K562 (cell line): ENCODE data around the gene VMP1. TPM values are rescaled to one million over a fixed set of nuclear protein-coding genes. Genes with fewer than 3 reads are reported as not detected.

ENCODE experiments used
- BACH1 ChIP-seq: fragments of 200-800 bp; sonication (Bioruptor generic); IDR thresholded peaks from 2 replicates; pipeline ENCODE4 v1.6.1; 2016; ENCODE audit warnings: missing genetic modification characterization, missing compliant biosample characterization
- CBFB ChIP-seq: sonication (generic); formaldehyde crosslinking; IDR thresholded peaks from 2 replicates; pipeline ENCODE4 v1.4.0; 2020; ENCODE audit warnings: mild to moderate bottlenecking, missing genetic modification reagents
- CHD2 ChIP-seq: IDR thresholded peaks from 2 replicates; pipeline ENCODE4 v1.6.1; 2011; ENCODE audit warnings: low read depth, low read length
- EWSR1 ChIP-seq: fragments of 450-650 bp; IDR thresholded peaks from 2 replicates; pipeline ENCODE4 v1.6.1; 2018; ENCODE audit warnings: borderline replicate concordance, mild to moderate bottlenecking, low read depth, moderate library complexity; ENCODE audit not compliant: partially characterized antibody
- GABPB2 ChIP-seq: fragments of 250-450 bp; sonication (Bioruptor Pico); conservative IDR thresholded peaks from 2 replicates; pipeline ENCODE4 v1.5.1; 2021; ENCODE audit warnings: mild to moderate bottlenecking
- HMG20B ChIP-seq: fragments of 250-450 bp; sonication (Bioruptor Pico); IDR thresholded peaks from 2 replicates; pipeline ENCODE4 v1.5.0; 2021; ENCODE audit warnings: mild to moderate bottlenecking
- NCOA6 ChIP-seq: fragments of 450-650 bp; IDR thresholded peaks from 2 replicates; pipeline ENCODE4 v1.6.1; 2017; ENCODE audit warnings: mild to moderate bottlenecking
- PTRF ChIP-seq: fragments of 450-650 bp; IDR thresholded peaks from 2 replicates; pipeline ENCODE4 v1.6.1; 2016; ENCODE audit warnings: mild to moderate bottlenecking, missing genetic modification characterization, missing compliant biosample characterization
- TCF7L2 ChIP-seq: fragments of 150-350 bp; IDR thresholded peaks from 2 replicates; pipeline ENCODE4 v1.6.1; 2016; ENCODE audit warnings: low read depth, mild to moderate bottlenecking, low read length, moderate library complexity
- ZBED1 ChIP-seq: IDR thresholded peaks from 2 replicates; pipeline ENCODE4 v1.6.1; 2014
- ZFPM2 ChIP-seq: fragments of 250-450 bp; sonication (Bioruptor Pico); IDR thresholded peaks from 2 replicates; pipeline ENCODE4 v1.5.1; 2022; ENCODE audit warnings: mild to moderate bottlenecking
- polyA plus RNA-seq, 8 experiments: library from polyadenylated mRNA; depleted of rRNA in 4 of 8; stranded (reverse) in 5 of 8; unstranded in 3 of 8; fragments of >200 nt; fragmentation: Nextera tagmentation in 2 of 8; fragmentation: Illumina TruSeq in 1 of 8; extraction: Ambion mirVana in 2 of 8; extraction: Trizol in 1 of 8; gene quantifications; 2 replicates each; pipeline versions ENCODE4 v1.2.1 to v1.2.3, GENCODE V29; 2011 to 2014; ENCODE audit warnings: inconsistent platforms in 1 of 8, missing spikeins in 1 of 8
- total RNA-seq, 7 experiments: library from RNA; depleted of rRNA in 6 of 7; stranded (reverse); fragments of >200 nt in 6 of 7; fragmentation: Illumina TruSeq in 2 of 7; extraction: Trizol in 2 of 7; gene quantifications; 2 replicates each; pipeline versions ENCODE4 v1.2.1 to v1.2.3, GENCODE V29; 2011 to 2021; ENCODE audit warnings: low replicate concordance in 1 of 7
- TF ChIP-seq, protein P1 (sequence below): IDR thresholded peaks from 3 replicates; pipeline ENCODE4 v1.6.1; 2011; ENCODE audit warnings: borderline replicate concordance, mild to moderate bottlenecking; ENCODE audit not compliant: insufficient read length, insufficient read depth
- TF ChIP-seq, protein P2 (sequence below): fragments of 250-450 bp; sonication (Bioruptor Pico); IDR thresholded peaks from 2 replicates; pipeline ENCODE4 v1.4.0; 2020; ENCODE audit warnings: mild to moderate bottlenecking, moderate library complexity, borderline replicate concordance
- TF ChIP-seq, protein P3 (sequence below): fragments of 450-650 bp; formaldehyde crosslinking; conservative IDR thresholded peaks from 2 replicates; pipeline ENCODE4 v1.4.0; 2022; ENCODE audit warnings: mild to moderate bottlenecking, missing genetic modification characterization
- TF ChIP-seq, protein P4 (sequence below), 2 experiments: fragments of 250-450 bp in 1 of 2; fragments of 450-650 bp in 1 of 2; sonication (Bioruptor Pico) in 1 of 2; IDR thresholded peaks; 2 replicates each; pipeline versions ENCODE4 v1.6.1 to v1.8.0; 2016 to 2021; ENCODE audit warnings: mild to moderate bottlenecking in 2 of 2, moderate library complexity in 2 of 2, missing compliant biosample characterization in 1 of 2, missing genetic modification characterization in 1 of 2
- TF ChIP-seq, protein P5 (sequence below): fragments of 450-650 bp; formaldehyde crosslinking; IDR thresholded peaks from 2 replicates; pipeline ENCODE4 v1.4.0; 2022; ENCODE audit warnings: missing genetic modification characterization
- TF ChIP-seq, protein P6 (sequence below): sonication (generic); formaldehyde crosslinking; IDR thresholded peaks from 2 replicates; pipeline ENCODE4 v1.8.0; 2022; ENCODE audit warnings: missing genetic modification reagents, mild to moderate bottlenecking, borderline replicate concordance

The VMP1 gene
- total and polyA plus RNA-seq, 9 of the 15 experiments (the other 6 are each of a cell fraction or from before 2014, with no cell fraction given), result 123 to 304 (median 151) TPM

DNA sequence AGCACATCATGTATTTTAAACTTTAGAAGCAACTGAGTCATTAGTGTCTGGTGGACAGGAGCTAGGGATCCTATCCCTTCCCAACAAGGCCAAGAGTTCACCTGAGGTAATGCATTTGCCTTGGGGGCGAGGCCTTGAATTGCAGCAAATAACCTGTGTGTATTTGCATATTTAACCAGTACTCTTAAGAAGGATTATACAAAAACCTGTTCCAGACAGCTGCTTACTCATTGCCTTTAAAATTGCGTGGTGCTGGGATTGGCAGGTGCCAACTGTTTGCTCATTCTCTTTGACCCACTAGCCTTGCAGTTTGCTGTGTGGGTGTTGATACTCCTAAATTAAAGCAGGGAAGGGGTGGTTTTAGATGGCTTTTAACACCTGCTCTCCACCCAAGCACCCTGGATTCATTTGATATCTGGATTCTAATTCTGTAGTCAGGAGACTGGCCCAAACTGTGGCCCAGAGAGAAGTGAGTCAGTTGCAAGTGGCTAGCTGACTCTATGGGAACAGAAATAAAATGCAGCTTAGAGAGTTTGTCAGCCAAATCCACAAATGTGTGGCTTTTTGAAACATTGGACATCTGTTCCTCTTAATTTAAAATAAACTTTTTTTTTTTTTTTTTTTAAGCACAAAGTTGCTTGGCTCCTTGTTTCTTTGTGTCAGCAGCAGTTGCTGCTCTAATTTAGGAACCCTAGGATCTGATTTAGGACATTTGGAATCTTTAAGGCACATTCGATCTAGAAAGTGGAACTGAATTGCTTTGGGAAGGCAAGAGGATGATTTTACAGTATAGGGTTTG, 138.3 kb downstream of the VMP1 start (continued):
- TF ChIP-seq, protein P1, sequence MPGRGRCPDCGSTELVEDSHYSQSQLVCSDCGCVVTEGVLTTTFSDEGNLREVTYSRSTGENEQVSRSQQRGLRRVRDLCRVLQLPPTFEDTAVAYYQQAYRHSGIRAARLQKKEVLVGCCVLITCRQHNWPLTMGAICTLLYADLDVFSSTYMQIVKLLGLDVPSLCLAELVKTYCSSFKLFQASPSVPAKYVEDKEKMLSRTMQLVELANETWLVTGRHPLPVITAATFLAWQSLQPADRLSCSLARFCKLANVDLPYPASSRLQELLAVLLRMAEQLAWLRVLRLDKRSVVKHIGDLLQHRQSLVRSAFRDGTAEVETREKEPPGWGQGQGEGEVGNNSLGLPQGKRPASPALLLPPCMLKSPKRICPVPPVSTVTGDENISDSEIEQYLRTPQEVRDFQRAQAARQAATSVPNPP, result no peak
- no peak for TF ChIP-seq ZFPM2 (CRISPR knock-in tag)
- TF ChIP-seq TCF7L2, result no peak
- 0 out of 2 replicates have a peak, but pooled peaks have one; percentile 40 for TF ChIP-seq ZBED1
- TF ChIP-seq BACH1 (tag), result no peak
- TF ChIP-seq, protein P2, sequence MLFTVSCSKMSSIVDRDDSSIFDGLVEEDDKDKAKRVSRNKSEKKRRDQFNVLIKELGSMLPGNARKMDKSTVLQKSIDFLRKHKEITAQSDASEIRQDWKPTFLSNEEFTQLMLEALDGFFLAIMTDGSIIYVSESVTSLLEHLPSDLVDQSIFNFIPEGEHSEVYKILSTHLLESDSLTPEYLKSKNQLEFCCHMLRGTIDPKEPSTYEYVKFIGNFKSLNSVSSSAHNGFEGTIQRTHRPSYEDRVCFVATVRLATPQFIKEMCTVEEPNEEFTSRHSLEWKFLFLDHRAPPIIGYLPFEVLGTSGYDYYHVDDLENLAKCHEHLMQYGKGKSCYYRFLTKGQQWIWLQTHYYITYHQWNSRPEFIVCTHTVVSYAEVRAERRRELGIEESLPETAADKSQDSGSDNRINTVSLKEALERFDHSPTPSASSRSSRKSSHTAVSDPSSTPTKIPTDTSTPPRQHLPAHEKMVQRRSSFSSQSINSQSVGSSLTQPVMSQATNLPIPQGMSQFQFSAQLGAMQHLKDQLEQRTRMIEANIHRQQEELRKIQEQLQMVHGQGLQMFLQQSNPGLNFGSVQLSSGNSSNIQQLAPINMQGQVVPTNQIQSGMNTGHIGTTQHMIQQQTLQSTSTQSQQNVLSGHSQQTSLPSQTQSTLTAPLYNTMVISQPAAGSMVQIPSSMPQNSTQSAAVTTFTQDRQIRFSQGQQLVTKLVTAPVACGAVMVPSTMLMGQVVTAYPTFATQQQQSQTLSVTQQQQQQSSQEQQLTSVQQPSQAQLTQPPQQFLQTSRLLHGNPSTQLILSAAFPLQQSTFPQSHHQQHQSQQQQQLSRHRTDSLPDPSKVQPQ (CRISPR knock-in tag), result no peak
- no peak for TF ChIP-seq PTRF (tag)
- peak; percentile 85 for TF ChIP-seq EWSR1
- no peak for TF ChIP-seq NCOA6
- TF ChIP-seq, protein P3, sequence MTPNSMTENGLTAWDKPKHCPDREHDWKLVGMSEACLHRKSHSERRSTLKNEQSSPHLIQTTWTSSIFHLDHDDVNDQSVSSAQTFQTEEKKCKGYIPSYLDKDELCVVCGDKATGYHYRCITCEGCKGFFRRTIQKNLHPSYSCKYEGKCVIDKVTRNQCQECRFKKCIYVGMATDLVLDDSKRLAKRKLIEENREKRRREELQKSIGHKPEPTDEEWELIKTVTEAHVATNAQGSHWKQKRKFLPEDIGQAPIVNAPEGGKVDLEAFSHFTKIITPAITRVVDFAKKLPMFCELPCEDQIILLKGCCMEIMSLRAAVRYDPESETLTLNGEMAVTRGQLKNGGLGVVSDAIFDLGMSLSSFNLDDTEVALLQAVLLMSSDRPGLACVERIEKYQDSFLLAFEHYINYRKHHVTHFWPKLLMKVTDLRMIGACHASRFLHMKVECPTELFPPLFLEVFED (CRISPR knock-in tag), result 0 out of 2 replicates have a peak, but pooled peaks have one; percentile 11
- no peak for TF ChIP-seq CBFB (CRISPR knock-in tag)
- TF ChIP-seq, protein P4, sequence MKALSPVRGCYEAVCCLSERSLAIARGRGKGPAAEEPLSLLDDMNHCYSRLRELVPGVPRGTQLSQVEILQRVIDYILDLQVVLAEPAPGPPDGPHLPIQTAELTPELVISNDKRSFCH (CRISPR knock-in tag; IDR thresholded peaks at IDR 0.05), result no peak
- TF ChIP-seq, protein P4 (tag; IDR thresholded peaks at IDR 0.05), result 0 out of 2 replicates have a peak, but pooled peaks have one; percentile 21
- TF ChIP-seq, protein P5, sequence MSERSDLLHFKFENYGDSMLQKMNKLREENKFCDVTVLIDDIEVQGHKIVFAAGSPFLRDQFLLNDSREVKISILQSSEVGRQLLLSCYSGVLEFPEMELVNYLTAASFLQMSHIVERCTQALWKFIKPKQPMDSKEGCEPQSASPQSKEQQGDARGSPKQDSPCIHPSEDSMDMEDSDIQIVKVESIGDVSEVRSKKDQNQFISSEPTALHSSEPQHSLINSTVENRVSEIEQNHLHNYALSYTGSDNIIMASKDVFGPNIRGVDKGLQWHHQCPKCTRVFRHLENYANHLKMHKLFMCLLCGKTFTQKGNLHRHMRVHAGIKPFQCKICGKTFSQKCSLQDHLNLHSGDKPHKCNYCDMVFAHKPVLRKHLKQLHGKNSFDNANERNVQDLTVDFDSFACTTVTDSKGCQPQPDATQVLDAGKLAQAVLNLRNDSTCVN (CRISPR knock-in tag), result 0 out of 2 replicates have a peak, but pooled peaks have one; percentile 30
- TF ChIP-seq HMG20B (CRISPR knock-in tag), result peak; percentile 26; the same call in 1 of the 2 replicates
- 0 out of 2 replicates have a peak, but pooled peaks have one; percentile 46 for TF ChIP-seq CHD2
- no peak for TF ChIP-seq GABPB2 (CRISPR knock-in tag)
- TF ChIP-seq, protein P6, sequence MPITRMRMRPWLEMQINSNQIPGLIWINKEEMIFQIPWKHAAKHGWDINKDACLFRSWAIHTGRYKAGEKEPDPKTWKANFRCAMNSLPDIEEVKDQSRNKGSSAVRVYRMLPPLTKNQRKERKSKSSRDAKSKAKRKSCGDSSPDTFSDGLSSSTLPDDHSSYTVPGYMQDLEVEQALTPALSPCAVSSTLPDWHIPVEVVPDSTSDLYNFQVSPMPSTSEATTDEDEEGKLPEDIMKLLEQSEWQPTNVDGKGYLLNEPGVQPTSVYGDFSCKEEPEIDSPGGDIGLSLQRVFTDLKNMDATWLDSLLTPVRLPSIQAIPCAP (CRISPR knock-in tag), result 0 out of 2 replicates have a peak, but pooled peaks have one; percentile 37
